Measurements from ENCODE around the gene LGI1.

Gene LGI1

GRCh38 chr10:93768892-93769291 is 11.2 kb downstream of the LGI1 start:
- Histone ChIP-seq H3F3A (ENCODE audit: insufficient read depth) (no peaks in the 10 kb centered on the region), H2AFZ (ENCODE audit: low read depth, low read length, severe bottlenecking) (no peak overlapping the region), H3K4me2 (ENCODE audit: low read depth, low read length, poor library complexity, severe bottlenecking) (no peak overlapping the region), H3K79me2 (ENCODE audit: insufficient read depth, low read length) (no peaks in the 10 kb centered on the region), H3K36me3 (ENCODE audit: low read length) (no peaks in the 10 kb centered on the region), H3K4me3 (ENCODE audit: insufficient read depth, low read length, poor library complexity, severe bottlenecking) (no peak overlapping the region), H3K27ac (ENCODE audit: low read depth, low read length) (no peak overlapping the region), H4K20me1 (ENCODE audit: low read depth, low read length) (no peaks in the 10 kb centered on the region), H3K9me3 (ENCODE audit: insufficient read depth, low read length) (no peaks in the 10 kb centered on the region), H3K9ac (ENCODE audit: low read length) (no peak overlapping the region), H3K9me2 (replicated peaks; ENCODE audit: insufficient read depth, low read length) (no peaks in the 10 kb centered on the region), H3K27me3 (ENCODE audit: low read length) (no peaks in the 10 kb centered on the region)
- TF ChIP-seq, protein P1, sequence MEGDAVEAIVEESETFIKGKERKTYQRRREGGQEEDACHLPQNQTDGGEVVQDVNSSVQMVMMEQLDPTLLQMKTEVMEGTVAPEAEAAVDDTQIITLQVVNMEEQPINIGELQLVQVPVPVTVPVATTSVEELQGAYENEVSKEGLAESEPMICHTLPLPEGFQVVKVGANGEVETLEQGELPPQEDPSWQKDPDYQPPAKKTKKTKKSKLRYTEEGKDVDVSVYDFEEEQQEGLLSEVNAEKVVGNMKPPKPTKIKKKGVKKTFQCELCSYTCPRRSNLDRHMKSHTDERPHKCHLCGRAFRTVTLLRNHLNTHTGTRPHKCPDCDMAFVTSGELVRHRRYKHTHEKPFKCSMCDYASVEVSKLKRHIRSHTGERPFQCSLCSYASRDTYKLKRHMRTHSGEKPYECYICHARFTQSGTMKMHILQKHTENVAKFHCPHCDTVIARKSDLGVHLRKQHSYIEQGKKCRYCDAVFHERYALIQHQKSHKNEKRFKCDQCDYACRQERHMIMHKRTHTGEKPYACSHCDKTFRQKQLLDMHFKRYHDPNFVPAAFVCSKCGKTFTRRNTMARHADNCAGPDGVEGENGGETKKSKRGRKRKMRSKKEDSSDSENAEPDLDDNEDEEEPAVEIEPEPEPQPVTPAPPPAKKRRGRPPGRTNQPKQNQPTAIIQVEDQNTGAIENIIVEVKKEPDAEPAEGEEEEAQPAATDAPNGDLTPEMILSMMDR (IDR thresholded peaks at IDR 0.05; ENCODE audit: insufficient read depth, low read length, poor library complexity, severe bottlenecking) = no peak
- no peak for TF ChIP-seq EZH2phosphoT487 (conservative IDR thresholded peaks at IDR 0.05; ENCODE audit: low read length)

GRCh38 chr10:93771354-93771753 is 13.6 kb downstream of the LGI1 start:
- H3K27ac ChIP-seq (ENCODE audit: low read depth, low read length) = no peak overlapping the region
- H3K9ac ChIP-seq (ENCODE audit: low read length) = no peak overlapping the region
- no peak for TF ChIP-seq EZH2phosphoT487 (conservative IDR thresholded peaks at IDR 0.05; ENCODE audit: low read length)
- TF ChIP-seq, protein P1 (IDR thresholded peaks at IDR 0.05; ENCODE audit: insufficient read depth, low read length, poor library complexity, severe bottlenecking) = no peak
- no peaks in the 10 kb centered on the region for H3K36me3 ChIP-seq (ENCODE audit: low read length)
- no peaks in the 10 kb centered on the region for H3K27me3 ChIP-seq (ENCODE audit: low read length)
- H3K9me2 ChIP-seq (replicated peaks; ENCODE audit: insufficient read depth, low read length) = no peaks in the 10 kb centered on the region
- H3F3A ChIP-seq (ENCODE audit: insufficient read depth) = no peaks in the 10 kb centered on the region
- H3K4me2 ChIP-seq (ENCODE audit: low read depth, low read length, poor library complexity, severe bottlenecking) = no peak overlapping the region
- no peak overlapping the region for H3K4me3 ChIP-seq (ENCODE audit: insufficient read depth, low read length, poor library complexity, severe bottlenecking)
- H2AFZ ChIP-seq (ENCODE audit: low read depth, low read length, severe bottlenecking) = no peak overlapping the region
- no peaks in the 10 kb centered on the region for H4K20me1 ChIP-seq (ENCODE audit: low read depth, low read length)
- H3K79me2 ChIP-seq (ENCODE audit: insufficient read depth, low read length) = no peaks in the 10 kb centered on the region
- H3K9me3 ChIP-seq (ENCODE audit: insufficient read depth, low read length) = no peaks in the 10 kb centered on the region

GRCh38 chr10:93773120-93773519 is 15.4 kb downstream of the LGI1 start:
- Histone ChIP-seq H3K9ac (ENCODE audit: low read length) (no peak overlapping the region), H4K20me1 (ENCODE audit: low read depth, low read length) (no peaks in the 10 kb centered on the region)
- no peak for TF ChIP-seq EZH2phosphoT487 (conservative IDR thresholded peaks at IDR 0.05; ENCODE audit: low read length)
- TF ChIP-seq, protein P1 (IDR thresholded peaks at IDR 0.05; ENCODE audit: insufficient read depth, low read length, poor library complexity, severe bottlenecking) = no peak

More at GRCh38 chr10:93773120-93773519, 15.4 kb downstream of the LGI1 start:
- H2AFZ ChIP-seq (ENCODE audit: low read depth, low read length, severe bottlenecking) = no peak overlapping the region
- no peaks in the 10 kb centered on the region for H3K27me3 ChIP-seq (ENCODE audit: low read length)
- H3K27ac ChIP-seq (ENCODE audit: low read depth, low read length) = no peak overlapping the region
- H3K9me2 ChIP-seq (replicated peaks; ENCODE audit: insufficient read depth, low read length) = no peaks in the 10 kb centered on the region
- H3K36me3 ChIP-seq (ENCODE audit: low read length) = no peaks in the 10 kb centered on the region
- no peaks in the 10 kb centered on the region for H3K9me3 ChIP-seq (ENCODE audit: insufficient read depth, low read length)
- H3K4me2 ChIP-seq (ENCODE audit: low read depth, low read length, poor library complexity, severe bottlenecking) = no peak overlapping the region
- no peaks in the 10 kb centered on the region for H3K79me2 ChIP-seq (ENCODE audit: insufficient read depth, low read length)
- no peak overlapping the region for H3K4me3 ChIP-seq (ENCODE audit: insufficient read depth, low read length, poor library complexity, severe bottlenecking)
- H3F3A ChIP-seq (ENCODE audit: insufficient read depth) = no peaks in the 10 kb centered on the region

Data from SU-DHL-6 (cell line).